HUES64 (cell line): Measurements from ENCODE around the gene SMAD1. TPM values are rescaled to one million over a fixed set of nuclear protein-coding genes. Genes with fewer than 3 reads are reported as not detected.
A peak's percentile ranks its signal among the peaks of the same experiment; 100 is the strongest.

ENCODE experiments used
- H3K27ac ChIP-seq: 2 replicates; pipeline ENCODE4 v1.7.0; 2013; ENCODE audit warnings: low read depth, low read length, inconsistent platforms
- H3K27me3 ChIP-seq: 2 replicates; pipeline ENCODE4 v1.6.1; 2013; ENCODE audit warnings: mild to moderate bottlenecking, low read length; ENCODE audit not compliant: insufficient read depth
- H3K36me3 ChIP-seq: 2 replicates; pipeline ENCODE4 v1.6.1; 2013; ENCODE audit warnings: mild to moderate bottlenecking, low read length; ENCODE audit not compliant: insufficient read depth
- H3K4me1 ChIP-seq: 2 replicates; pipeline ENCODE4 v1.6.1; 2013; ENCODE audit warnings: mild to moderate bottlenecking, low read length, moderate library complexity; ENCODE audit not compliant: insufficient read depth
- H3K4me3 ChIP-seq: 2 replicates; pipeline ENCODE4 v1.5.1; 2013; ENCODE audit warnings: mild to moderate bottlenecking, low read length, moderate library complexity
- H3K9ac ChIP-seq: 2 replicates; pipeline ENCODE4 v1.6.1; 2013; ENCODE audit warnings: mild to moderate bottlenecking, low read depth, low read length
- H3K9me3 ChIP-seq: 2 replicates; pipeline ENCODE4 v1.6.1; 2013; ENCODE audit warnings: low read depth, low read length; ENCODE audit not compliant: insufficient read depth
- WGBS: fragments of 150-250, 120-280 bp; methylation state at CpG from one replicate; pipeline ENCODE4 v1.1.7; 2013; ENCODE audit warnings: missing lambda C conversion rate; 5-methylcytosine and 5-hydroxymethylcytosine counted together
- polyA plus RNA-seq, 2 experiments: library from polyadenylated mRNA; stranded (reverse); fragments of 50-300 nt; gene quantifications; one replicate each; pipeline ENCODE4 v1.2.3, GENCODE V29; 2013

The SMAD1 gene
- polyA plus RNA-seq (2013, experiment 1 of 2), result 19.0 TPM
- 17.8 TPM for polyA plus RNA-seq (2013, experiment 2 of 2)

- WGBS, result 1% methylated on average over 65 of the region's 65 CpGs
- H3K27me3 ChIP-seq, result peaks cover 10% of the 10 kb centered on the region
- H3K27ac ChIP-seq, result peak within 1 kb of the TSS; percentile 78
- H3K9me3 ChIP-seq, result no peaks in the 10 kb centered on the region
- H3K4me3 ChIP-seq, result peak within 1 kb of the TSS; percentile 82
- H3K4me1 ChIP-seq, result peaks cover 17% of the 10 kb centered on the region
- H3K9ac ChIP-seq, result peak within 1 kb of the TSS; percentile 94
- no peaks in the 10 kb centered on the region for H3K36me3 ChIP-seq
Observed at GRCh38 chr4:145481164-145481941, at the start of gene SMAD1. Gene SMAD1, plus strand, starts transcription at chr4:145481853. Its CDS starts 32,761 bp downstream, at chr4:145514614.

GRCh38 chr4:145433684-145434083 is 48.0 kb upstream of the SMAD1 start:
- H3K27ac ChIP-seq, result no peak overlapping the region
- H3K36me3 ChIP-seq, result no peaks in the 10 kb centered on the region
- H3K9ac ChIP-seq, result no peak overlapping the region

DNA sequence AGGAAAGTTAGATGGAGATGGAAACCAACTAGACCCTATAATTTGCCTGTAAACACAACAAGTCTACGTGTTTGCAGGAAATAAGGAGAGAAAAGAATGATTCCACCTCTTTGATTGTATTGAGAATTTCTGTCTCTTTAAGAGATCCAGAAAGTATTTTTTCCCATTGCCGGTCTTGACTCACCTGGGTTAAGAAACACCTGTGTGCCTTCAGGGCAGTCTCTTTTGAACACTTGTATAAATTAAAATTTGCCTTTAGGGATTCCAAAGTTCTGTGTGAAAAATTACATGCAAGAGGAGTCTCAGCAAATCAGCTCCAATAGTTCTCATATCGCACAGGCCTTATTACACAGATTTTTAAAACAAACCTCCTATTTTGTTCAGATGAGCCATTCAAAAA is 46.0 kb upstream of the SMAD1 start:
- H3K4me1 ChIP-seq, result peaks cover 11% of the 10 kb centered on the region
- H3K36me3 ChIP-seq, result no peaks in the 10 kb centered on the region
- WGBS, result 89% methylated on average over 3 of the region's 3 CpGs
- H3K4me3 ChIP-seq, result no peak overlapping the region
- H3K27ac ChIP-seq, result no peak overlapping the region
- no peaks in the 10 kb centered on the region for H3K9me3 ChIP-seq
- no peak overlapping the region for H3K9ac ChIP-seq
- H3K27me3 ChIP-seq, result no peaks in the 10 kb centered on the region

More at GRCh38 chr4:145433684-145434083, 48.0 kb upstream of the SMAD1 start:
- H3K4me3 ChIP-seq, result no peak overlapping the region
- H3K27me3 ChIP-seq, result no peaks in the 10 kb centered on the region
- H3K9me3 ChIP-seq, result no peaks in the 10 kb centered on the region
- H3K4me1 ChIP-seq, result peaks cover 11% of the 10 kb centered on the region

- Histone ChIP-seq H3K27ac (no peak overlapping the region), H3K9ac (no peak overlapping the region), H3K4me3 (no peak overlapping the region), H3K4me1 (peaks cover 11% of the 10 kb centered on the region), H3K27me3 (no peaks in the 10 kb centered on the region), H3K36me3 (no peaks in the 10 kb centered on the region), H3K9me3 (no peaks in the 10 kb centered on the region)
- 81% methylated on average over 4 of the region's 4 CpGs for WGBS
Observed at GRCh38 chr4:145436114-145436513, 45.5 kb upstream of the SMAD1 start.

GRCh38 chr4:145436796-145437195 is 44.9 kb upstream of the SMAD1 start:
- Histone ChIP-seq H3K4me1 (peaks cover 11% of the 10 kb centered on the region), H3K36me3 (no peaks in the 10 kb centered on the region), H3K9ac (no peak overlapping the region), H3K4me3 (no peak overlapping the region), H3K27ac (no peak overlapping the region), H3K27me3 (no peaks in the 10 kb centered on the region), H3K9me3 (no peaks in the 10 kb centered on the region)
- WGBS, result 87% methylated on average over 2 of the region's 2 CpGs

GRCh38 chr4:145437466-145437865 is 44.2 kb upstream of the SMAD1 start:
- Histone ChIP-seq H3K9me3 (no peaks in the 10 kb centered on the region), H3K9ac (no peak overlapping the region), H3K36me3 (no peaks in the 10 kb centered on the region), H3K27ac (no peak overlapping the region), H3K27me3 (no peaks in the 10 kb centered on the region), H3K4me1 (peaks cover 11% of the 10 kb centered on the region), H3K4me3 (no peak overlapping the region)
- WGBS, result no CpG with 5 or more reads among the region's 2 CpGs

- no peak overlapping the region for H3K9ac ChIP-seq
- peaks cover 11% of the 10 kb centered on the region for H3K4me1 ChIP-seq
- H3K27ac ChIP-seq, result no peak overlapping the region
- H3K36me3 ChIP-seq, result no peaks in the 10 kb centered on the region
- no peak overlapping the region for H3K4me3 ChIP-seq
- 96% methylated on average over 3 of the region's 4 CpGs for WGBS
- no peaks in the 10 kb centered on the region for H3K27me3 ChIP-seq
- H3K9me3 ChIP-seq, result no peaks in the 10 kb centered on the region
Observed at GRCh38 chr4:145438298-145438697, 43.4 kb upstream of the SMAD1 start.

DNA sequence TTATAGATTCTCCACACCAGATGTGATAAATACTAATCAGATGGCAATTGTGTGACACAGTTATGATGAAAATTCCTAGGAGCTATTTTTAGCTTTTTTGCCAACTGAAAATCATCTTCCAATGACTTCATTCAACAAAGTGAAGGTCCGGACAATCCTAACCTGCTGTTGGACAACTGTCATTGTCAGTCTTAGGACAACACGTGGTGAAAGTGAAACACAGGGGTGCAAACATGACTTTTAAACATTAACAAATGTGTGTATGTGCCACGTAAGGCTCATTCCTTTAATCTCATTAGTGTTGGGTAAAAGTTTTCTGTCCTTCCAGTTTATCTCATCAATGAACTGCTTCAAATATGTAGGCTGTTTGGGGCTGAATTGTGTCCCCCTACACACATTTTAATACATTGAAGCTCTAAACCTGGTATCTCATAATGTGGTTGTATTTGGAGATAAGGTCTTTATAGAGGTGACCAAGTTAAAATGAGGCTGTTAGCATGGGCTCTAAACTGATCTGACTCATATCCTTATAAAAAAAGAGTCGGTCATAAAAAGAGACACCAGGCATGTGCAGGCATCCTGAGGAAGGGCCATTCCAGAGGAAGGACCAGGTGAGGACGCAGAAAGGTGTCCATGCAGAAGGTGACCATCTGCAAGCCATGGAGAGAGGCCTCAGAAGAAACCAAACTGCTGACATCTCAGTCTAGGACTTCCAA is 41.2 kb upstream of the SMAD1 start:
- no peaks in the 10 kb centered on the region for H3K36me3 ChIP-seq
- peaks cover 11% of the 10 kb centered on the region for H3K4me1 ChIP-seq
- no peaks in the 10 kb centered on the region for H3K9me3 ChIP-seq
- H3K27ac ChIP-seq, result no peak overlapping the region
- H3K4me3 ChIP-seq, result no peak overlapping the region
- H3K9ac ChIP-seq, result no peak overlapping the region
- no peaks in the 10 kb centered on the region for H3K27me3 ChIP-seq
- WGBS, result 93% methylated on average over 5 of the region's 5 CpGs

DNA sequence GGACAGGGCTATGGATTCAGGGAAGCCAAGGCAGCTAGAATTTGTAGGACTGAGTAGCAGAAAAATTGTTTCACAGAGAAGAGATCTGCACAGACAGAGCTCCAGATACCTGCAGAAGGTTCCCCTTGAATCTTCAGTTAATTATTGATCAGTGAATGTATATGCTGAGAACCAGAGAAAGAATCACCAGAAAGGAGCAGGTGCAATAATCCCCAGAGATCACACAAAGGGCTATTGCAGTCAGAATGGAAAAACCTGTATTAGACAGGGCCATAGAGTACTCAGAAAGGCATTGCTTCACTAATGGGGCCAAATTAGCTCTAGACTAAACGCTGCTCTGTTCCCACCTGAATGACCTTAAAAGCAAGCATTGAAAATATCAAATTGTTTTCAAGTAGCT is 35.5 kb upstream of the SMAD1 start:
- Histone ChIP-seq H3K27ac (no peak overlapping the region), H3K4me3 (no peak overlapping the region), H3K9me3 (no peaks in the 10 kb centered on the region), H3K4me1 (no peaks in the 10 kb centered on the region), H3K9ac (no peak overlapping the region), H3K36me3 (no peaks in the 10 kb centered on the region), H3K27me3 (no peaks in the 10 kb centered on the region)
- WGBS, result 89% methylated on average over 1 of the region's 1 CpG

DNA sequence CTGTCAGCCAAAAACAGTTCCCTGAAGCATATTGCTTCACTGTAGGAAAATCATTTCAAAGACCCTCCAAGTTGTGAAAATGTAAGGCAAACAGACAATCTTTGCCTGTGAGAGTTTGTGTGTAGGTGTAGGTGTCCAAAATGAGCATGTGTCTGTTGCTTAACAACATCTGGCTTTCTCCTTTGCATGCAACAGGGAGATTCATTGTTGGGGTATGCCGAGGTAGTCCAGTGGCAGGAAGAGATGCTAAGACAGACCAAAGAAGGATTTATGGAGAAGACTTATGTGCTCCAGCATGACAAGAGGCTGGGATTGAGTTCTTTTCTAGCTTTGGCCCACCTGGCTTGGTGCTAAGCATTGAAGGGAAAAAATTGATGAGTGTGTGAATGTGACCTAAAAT is 29.8 kb upstream of the SMAD1 start:
- Histone ChIP-seq H3K4me1 (no peaks in the 10 kb centered on the region), H3K27me3 (no peaks in the 10 kb centered on the region), H3K9me3 (0 out of 2 replicates have a peak, but pooled peaks cover 2% of the 10 kb centered on the region), H3K4me3 (no peak overlapping the region), H3K27ac (no peak overlapping the region), H3K9ac (no peak overlapping the region), H3K36me3 (no peaks in the 10 kb centered on the region)
- WGBS, result 92% methylated on average over 1 of the region's 1 CpG

- WGBS, result 96% methylated on average over 5 of the region's 5 CpGs
- no peaks in the 10 kb centered on the region for H3K4me1 ChIP-seq
- H3K27ac ChIP-seq, result no peak overlapping the region
- H3K9ac ChIP-seq, result no peak overlapping the region
- H3K9me3 ChIP-seq, result peaks cover 6% of the 10 kb centered on the region; the same call in 1 of the 2 replicates
- H3K36me3 ChIP-seq, result no peaks in the 10 kb centered on the region
- no peak overlapping the region for H3K4me3 ChIP-seq
- H3K27me3 ChIP-seq, result no peaks in the 10 kb centered on the region
Observed at GRCh38 chr4:145452447-145453162, 29.0 kb upstream of the SMAD1 start.
